ENCODE measurements around the gene AKAP8L. TPM values are rescaled to one million over a fixed set of nuclear protein-coding genes. Genes with fewer than 3 reads are reported as not detected.

AKAP8L gene
- total and polyA plus RNA-seq, 9 of the 15 experiments (the other 6 are each of a cell fraction or from before 2014, with no cell fraction given) = 2.4 to 116 (median 70.7) TPM

DNA sequence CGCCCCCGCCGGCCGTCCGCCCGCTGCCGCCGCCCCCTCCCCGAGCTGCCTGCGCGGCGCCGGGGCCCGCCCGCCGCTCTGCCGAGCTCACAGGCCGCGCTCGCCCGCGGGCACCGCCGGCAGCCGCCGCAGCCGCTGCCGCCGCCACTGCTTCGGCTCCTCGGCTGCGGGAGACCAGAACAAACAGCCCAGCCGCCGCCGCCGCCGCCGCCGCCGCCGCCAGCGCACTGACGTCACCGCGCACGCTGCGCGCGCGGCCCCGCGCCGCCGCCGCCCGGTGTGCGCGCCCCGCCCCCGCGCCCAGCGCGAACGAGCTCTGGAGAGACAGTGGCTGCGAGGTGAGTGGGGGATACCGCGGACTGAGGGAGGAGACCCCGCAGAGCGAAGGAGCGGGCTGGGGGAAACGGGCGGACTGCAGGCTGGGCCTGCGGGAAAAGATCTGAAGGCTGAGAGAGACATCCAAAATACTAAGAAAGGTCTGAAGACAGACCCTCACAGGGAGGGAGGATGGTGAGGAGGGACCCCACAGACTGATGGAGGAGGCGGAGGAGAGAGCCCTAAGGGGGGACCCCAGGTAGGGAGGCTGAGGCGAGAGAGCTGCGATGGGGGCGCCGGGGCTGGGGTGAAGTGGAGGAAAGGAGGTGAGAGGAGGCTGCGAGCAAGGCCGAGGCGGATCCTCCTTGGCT lies 86.3 kb downstream of the AKAP8L start, which contains the start of gene BRD4:
Gene BRD4, minus strand, starts transcription at position 229 of the 686 bp plus-strand sequence. CDS start 59,440 bp downstream, outside the sequence.
- ChIA-PET CTCF (ENCODE audit: low intra/inter-chr PET ratio) (no interaction called here), POLR2A (interaction anchor here (0.6 to 1.1 kb wide), 4 partner anchors 15 to 86 kb away, joined by 3 to 4 read pairs (median 3); partner anchors contain the start of gene AKAP8L)
- H3K9ac ChIP-seq (ENCODE audit: insufficient read depth in 1 of 2, low read depth in 2 of 2, low read length in 2 of 2) = peak within 1 kb of the TSS; percentile 85 to 100
- H3K4me1 ChIP-seq (replicated peaks in 1 of 2; ENCODE audit: control insufficient read depth in 2 of 2, insufficient read depth in 2 of 2, low read length in 2 of 2) = peaks cover 26 to 29% of the 10 kb centered on the region in 2 experiments; a peak in 4 of 5 replicates
- peaks cover 4% of the 10 kb centered on the region; the same call in 2 of the 3 replicates for H3K36me3 ChIP-seq (ENCODE audit: control insufficient read depth, insufficient read depth, low read length)
- peak within 1 kb of the TSS; percentile 94 for H3K4me2 ChIP-seq (ENCODE audit: insufficient read depth, low read length)
- no peaks in the 10 kb centered on the region for H3K27me3 ChIP-seq (ENCODE audit: control insufficient read depth in 2 of 2, insufficient read depth in 2 of 2, low read length in 2 of 2)
- no peaks in the 10 kb centered on the region for H3K9me1 ChIP-seq (ENCODE audit: control insufficient read depth, insufficient read depth, low read length)
- no peak for FAIRE-seq
- peaks cover 56% of the 10 kb centered on the region for H3K79me2 ChIP-seq (ENCODE audit: control insufficient read depth, insufficient read depth, low read length)
- in situ Hi-C loops (cut with MboI) (no loop called here), intact Hi-C loops (cut with micrococcal nuclease) (no loop called here)
- H2AFZ ChIP-seq (ENCODE audit: low read depth, low read length) = peak within 1 kb of the TSS; percentile 95
- H3K9me3 ChIP-seq (replicated peaks; ENCODE audit: control insufficient read depth, insufficient read depth, low read depth, low read length) = no peaks in the 10 kb centered on the region
- H3K27ac ChIP-seq (ENCODE audit: extremely low read depth, low read depth, low read length) = peak within 1 kb of the TSS; percentile 94
- peak within 1 kb of the TSS; percentile 99 for H3K4me3 ChIP-seq
- BruUV-seq (replicated peaks) = no TSS peak
- H4K20me1 ChIP-seq (replicated peaks; ENCODE audit: control insufficient read depth, insufficient read depth, low read length) = peaks cover 37% of the 10 kb centered on the region
- DNase-seq (ENCODE audit: extremely low read depth in 1 of 4, low spot score in 3 of 4) = peak; percentile 80 to 92 (median 90)
- WGBS (ENCODE audit: insufficient coverage, low coverage, missing lambda C conversion rate) = 2% methylated on average over 27 of the region's 81 CpGs
- peak; percentile 53 for ATAC-seq
- TF ChIP-seq SUPT5H (IDR thresholded peaks at IDR 0.05) (peak; percentile 53; the same call in 1 of the 2 replicates), PHF20 (IDR thresholded peaks at IDR 0.05; ENCODE audit: partially characterized antibody) (no peak), ETV1 (tag; conservative IDR thresholded peaks at IDR 0.05; ENCODE audit: low read depth) (no peak), MTA3 (IDR thresholded peaks at IDR 0.05; ENCODE audit: borderline replicate concordance) (0 out of 2 replicates have a peak, but pooled peaks have one; percentile 14), MYC (IDR thresholded peaks at IDR 0.05; ENCODE audit: low read depth, low read length) (no peak), MYC (CRISPR knock-in tag; IDR thresholded peaks at IDR 0.05; ENCODE audit: borderline replicate concordance, low read depth) (peak; percentile 28; the same call in 1 of the 2 replicates), TAF1 (IDR thresholded peaks at IDR 0.05; ENCODE audit: control insufficient read depth, extremely low read depth, insufficient read depth, low read length, severe bottlenecking) (peak; percentile 12)
- TF ChIP-seq, protein P1, sequence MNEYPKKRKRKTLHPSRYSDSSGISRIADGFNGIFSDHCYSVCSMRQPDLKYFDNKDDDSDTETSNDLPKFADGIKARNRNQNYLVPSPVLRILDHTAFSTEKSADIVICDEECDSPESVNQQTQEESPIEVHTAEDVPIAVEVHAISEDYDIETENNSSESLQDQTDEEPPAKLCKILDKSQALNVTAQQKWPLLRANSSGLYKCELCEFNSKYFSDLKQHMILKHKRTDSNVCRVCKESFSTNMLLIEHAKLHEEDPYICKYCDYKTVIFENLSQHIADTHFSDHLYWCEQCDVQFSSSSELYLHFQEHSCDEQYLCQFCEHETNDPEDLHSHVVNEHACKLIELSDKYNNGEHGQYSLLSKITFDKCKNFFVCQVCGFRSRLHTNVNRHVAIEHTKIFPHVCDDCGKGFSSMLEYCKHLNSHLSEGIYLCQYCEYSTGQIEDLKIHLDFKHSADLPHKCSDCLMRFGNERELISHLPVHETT (CRISPR knock-in tag; conservative IDR thresholded peaks at IDR 0.05 in 1 of 2, IDR thresholded peaks at IDR 0.05 in 1 of 2) = 0 out of 4 replicates have a peak, but pooled peaks of 1 of the 2 experiments have one; percentile 58
- TF ChIP-seq, protein P2, sequence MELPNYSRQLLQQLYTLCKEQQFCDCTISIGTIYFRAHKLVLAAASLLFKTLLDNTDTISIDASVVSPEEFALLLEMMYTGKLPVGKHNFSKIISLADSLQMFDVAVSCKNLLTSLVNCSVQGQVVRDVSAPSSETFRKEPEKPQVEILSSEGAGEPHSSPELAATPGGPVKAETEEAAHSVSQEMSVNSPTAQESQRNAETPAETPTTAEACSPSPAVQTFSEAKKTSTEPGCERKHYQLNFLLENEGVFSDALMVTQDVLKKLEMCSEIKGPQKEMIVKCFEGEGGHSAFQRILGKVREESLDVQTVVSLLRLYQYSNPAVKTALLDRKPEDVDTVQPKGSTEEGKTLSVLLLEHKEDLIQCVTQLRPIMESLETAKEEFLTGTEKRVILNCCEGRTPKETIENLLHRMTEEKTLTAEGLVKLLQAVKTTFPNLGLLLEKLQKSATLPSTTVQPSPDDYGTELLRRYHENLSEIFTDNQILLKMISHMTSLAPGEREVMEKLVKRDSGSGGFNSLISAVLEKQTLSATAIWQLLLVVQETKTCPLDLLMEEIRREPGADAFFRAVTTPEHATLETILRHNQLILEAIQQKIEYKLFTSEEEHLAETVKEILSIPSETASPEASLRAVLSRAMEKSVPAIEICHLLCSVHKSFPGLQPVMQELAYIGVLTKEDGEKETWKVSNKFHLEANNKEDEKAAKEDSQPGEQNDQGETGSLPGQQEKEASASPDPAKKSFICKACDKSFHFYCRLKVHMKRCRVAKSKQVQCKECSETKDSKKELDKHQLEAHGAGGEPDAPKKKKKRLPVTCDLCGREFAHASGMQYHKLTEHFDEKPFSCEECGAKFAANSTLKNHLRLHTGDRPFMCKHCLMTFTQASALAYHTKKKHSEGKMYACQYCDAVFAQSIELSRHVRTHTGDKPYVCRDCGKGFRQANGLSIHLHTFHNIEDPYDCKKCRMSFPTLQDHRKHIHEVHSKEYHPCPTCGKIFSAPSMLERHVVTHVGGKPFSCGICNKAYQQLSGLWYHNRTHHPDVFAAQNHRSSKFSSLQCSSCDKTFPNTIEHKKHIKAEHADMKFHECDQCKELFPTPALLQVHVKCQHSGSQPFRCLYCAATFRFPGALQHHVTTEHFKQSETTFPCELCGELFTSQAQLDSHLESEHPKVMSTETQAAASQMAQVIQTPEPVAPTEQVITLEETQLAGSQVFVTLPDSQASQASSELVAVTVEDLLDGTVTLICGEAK (IDR thresholded peaks at IDR 0.05) = peak; percentile 45; the same call in 1 of the 2 replicates
- TF ChIP-seq, protein P2 (CRISPR knock-in tag; IDR thresholded peaks at IDR 0.05) = no peak
